Ammon's horn (tissue), 1 donor: ENCODE data around the gene CBFB.
"Not testable (repeated sequence)": the region's sequence is repeated elsewhere in the genome, so short reads cannot be mapped to it uniquely, and the experiment has no call there.

ENCODE experiments used
- DNase-seq: peaks from one replicate; pipeline ENCODE4 v3.0.0-alpha.2; 2016; ENCODE audit warnings: low spot score

Gene CBFB

DNA sequence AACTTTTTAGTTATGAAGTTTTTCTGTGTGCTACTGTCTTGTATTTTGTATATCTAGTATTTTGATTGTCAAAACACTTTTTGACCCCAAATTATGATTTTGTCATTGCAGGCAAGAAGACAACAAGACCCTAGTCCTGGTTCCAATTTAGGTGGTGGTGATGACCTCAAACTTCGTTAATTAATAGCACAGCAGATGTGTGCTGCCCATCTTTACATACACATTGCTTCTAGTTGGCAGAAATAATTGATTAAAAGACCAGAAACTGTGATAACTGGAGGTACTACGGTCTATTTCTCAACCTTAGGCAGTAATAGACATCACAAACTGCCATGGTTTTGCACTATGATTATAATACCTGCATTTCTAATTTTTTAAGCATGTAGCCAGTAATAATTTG, 69.7 kb downstream of the CBFB start:
- DNase-seq = no peak

DNA sequence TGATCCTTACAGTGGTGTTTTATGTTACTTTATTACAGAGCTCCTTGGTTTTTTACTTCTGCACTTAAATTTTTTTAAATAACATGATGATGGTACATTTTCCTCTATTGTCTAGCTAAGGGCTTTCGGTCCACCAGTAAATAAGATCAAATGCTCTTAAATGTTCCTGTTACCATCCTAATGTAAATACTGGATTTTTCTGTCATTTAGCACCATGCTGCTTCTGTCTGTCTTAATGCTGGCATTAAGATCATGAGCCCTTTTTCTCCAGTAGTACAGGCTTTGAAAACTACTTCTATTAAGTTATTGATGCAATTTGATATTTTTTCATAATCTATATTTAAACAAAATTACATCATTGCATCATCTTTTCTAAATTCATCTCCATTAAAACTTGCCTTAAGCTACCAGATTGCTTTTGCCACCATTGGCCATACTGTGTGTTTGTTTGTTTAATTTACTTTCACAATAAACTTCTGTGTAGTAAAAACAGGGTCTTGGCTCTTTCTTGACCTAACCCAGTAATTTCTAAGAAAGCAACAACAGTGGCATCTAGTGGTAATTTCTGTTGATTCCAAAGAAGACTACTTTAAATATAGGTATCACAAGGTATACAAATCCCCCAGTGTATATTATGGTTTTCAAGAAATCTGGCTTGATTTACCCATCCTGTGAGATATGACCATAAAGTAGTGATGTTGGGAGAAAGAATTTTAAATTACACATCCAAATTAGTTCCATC, 71.8 kb downstream of the CBFB start:
- DNase-seq = no peak

DNA sequence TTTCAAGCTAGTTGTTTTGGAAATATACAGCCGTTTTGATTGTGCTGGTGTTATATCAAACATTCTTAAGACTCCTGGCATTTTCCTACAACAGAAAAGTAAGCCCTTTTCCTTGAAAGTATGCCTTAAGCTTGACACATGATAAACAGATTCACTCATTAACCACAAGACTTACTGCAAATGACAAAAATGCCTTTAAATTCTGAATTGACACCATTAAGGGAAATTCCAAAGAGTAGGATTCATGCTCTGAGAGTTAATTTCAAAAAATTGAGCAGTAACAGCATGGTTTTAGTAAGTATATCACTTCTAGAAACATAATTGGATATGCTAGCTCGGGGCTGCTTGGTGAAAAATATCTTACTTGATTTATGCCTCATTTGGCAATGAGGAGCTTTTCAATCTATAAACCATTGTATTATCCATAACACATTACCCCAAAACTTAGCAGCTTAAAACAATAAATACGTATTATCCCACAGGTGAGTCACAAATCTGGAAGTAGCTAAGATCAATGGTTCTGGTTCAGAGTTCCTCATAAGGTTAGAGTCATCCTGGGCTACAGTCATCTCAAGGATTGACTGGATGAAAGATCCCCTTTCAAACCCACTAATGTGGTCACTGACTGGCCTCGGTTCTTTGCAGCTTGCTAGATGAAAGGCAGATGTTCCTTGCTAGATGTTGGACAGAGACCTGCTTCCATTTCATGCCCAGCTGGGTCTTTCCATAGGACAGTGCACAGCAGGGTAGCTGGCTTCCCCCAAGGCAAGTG, 72.5 kb downstream of the CBFB start:
- DNase-seq = no peak

DNA sequence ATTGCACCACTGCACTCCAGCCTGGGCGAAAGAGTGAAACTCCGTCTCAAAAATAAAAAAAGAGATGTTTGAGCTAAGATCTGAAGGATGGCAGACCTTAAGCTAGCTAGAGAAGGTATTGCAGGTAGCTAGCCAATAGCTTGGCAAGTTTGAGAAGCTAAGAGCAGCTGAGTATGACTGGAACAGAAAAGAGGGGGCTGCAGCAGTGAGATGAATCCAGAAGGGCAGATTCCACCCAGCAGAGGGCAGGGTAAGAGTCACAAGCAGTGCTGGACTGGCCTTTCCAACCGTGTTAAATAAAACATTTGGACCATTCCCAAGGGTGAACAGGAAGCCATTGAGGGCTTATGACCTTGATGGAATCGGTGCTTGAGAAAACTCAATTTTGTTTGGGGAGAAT, 75.1 kb downstream of the CBFB start:
- no peak for DNase-seq

DNA sequence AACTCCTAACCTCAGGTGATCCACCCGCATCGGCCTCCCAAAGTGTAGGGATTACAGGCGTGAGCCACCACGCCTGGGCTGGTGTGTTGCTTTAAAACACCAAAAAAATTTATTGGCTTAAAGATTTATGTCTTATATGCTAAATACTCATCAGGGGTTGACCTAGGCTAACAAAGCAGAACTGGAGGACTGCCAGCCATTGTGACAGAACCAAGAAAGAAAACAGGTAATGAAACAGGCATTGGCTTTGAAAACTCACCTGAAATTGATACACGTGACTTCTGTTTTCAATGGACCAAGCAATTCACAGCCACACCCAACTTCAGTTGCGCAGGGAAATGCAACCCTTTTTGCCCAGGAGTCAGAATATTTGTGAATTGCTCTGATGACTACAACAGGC, 75.9 kb downstream of the CBFB start:
- no peak for DNase-seq

DNA sequence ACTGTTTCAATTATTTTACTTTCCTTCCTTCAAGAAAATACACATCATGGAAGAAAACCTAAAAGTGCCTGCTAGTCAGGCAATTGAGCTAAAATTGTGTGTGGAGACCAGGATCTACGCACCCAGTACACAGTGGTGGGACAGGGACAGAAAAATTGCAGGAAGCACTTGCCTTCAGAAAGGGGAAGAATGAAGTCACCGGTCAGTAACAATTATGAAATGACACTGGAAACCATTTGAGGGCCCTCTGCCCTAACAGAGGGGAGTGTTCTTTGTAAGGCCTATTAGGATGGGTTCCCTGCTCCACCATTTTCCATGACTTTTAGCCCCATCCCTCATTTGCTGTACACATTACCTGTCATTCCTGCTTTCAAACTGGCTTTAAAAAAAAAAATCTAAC, 76.3 kb downstream of the CBFB start:
- no peak for DNase-seq

DNA sequence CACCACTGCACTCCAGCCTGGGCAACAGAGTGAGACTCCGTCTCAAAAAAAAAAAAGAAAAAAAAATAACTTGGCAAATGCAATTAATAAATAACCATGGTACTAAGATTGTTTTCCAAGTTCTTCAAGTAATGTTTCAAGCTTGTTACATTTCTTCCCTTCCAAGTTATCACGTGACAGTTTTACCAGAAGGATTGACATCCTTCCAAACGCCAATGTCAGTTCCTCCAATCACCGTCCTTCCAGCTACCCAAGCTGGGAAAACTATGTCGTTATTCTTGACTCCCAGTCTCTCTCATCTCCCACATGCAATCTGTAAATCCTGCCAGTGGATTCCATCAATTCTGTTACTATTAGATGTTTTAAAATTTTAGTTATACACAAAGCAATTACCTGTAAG, 76.9 kb downstream of the CBFB start:
- DNase-seq = peak; percentile 65

DNA sequence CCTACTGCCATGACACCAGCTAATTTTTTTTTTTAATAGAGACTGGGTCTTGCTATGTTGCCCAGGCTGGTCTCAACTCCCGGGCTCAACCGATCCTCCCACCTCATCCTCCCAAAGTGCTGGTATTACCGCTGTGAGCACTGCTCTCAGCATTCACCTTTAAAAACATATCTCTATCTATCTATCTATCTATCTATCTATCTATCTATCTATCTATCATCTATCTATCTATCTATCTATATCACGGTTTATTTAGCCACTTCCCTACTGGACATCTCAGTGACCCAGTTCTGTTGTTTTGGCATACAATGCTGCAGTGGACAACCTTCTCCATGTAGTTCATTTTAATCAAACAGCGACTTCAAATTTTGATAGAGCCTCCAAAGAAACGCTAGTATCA, 79.5 kb downstream of the CBFB start:
- no peak for DNase-seq

DNA sequence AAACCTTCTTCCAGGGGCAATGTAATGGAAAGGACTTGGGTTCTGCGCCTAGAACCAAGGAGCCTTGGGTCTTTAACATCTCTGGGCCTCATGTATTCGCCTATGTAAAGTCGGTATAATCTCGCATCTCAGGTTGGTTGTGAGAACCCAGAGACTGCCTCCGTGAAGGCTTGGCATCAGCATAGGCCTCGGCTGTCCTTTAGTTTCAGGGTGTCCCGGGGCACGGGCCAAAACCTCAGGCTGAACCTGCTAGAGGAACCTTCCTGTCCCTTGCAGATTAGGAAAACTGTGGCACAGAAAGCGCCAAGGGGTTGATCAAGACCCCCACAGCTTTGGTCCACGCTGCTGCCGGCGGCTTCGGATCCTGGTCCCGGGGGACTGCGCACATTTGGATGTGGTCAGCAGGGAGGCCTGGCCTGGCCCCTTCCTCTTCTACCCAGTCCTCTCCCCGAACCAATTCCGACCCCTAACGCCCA, 80.0 kb downstream of the CBFB start:
- no peak for DNase-seq

DNA sequence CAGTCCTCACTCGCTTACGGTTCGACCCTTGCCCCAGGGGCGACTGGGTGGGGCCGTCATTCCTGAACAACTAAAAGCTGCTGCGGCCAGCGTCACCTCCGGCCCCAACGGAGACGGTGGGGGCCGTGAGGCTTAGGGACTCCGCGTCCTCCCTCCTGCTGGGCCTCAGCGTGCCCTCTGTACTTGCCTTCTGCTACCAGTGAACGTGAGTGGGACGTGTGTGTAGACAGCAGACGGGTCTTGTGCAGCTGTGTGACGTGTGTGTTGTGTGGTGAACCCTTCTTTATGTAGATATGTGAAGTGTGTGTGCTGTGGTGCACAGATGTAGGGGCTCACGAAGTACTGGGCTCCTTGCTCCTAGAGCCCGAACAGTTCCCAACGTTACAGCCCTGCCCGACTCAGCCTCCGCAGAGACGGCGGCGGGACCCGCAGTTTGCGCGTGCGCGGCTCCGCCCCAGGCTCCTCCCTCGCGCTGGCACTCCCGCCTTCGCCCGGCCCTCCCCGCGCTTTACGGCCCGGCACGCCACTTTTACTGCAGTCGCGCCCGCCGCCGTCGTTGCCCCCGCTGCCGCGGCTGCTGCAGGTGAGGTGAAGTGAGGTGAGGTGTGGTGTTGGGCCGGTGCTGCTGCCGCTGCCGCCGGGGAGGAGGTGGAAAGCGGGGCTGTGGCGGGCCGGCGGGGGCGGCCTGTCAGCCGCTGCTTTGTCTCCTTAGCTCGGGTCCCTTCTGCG, 80.6 kb downstream of the CBFB start, which contains the start of gene PHAF1:
PHAF1 (plus strand) TSS at position 535 of the 729 bp plus-strand sequence. CDS start 235 bp downstream, outside the sequence.
- peak; percentile 95 for DNase-seq

DNA sequence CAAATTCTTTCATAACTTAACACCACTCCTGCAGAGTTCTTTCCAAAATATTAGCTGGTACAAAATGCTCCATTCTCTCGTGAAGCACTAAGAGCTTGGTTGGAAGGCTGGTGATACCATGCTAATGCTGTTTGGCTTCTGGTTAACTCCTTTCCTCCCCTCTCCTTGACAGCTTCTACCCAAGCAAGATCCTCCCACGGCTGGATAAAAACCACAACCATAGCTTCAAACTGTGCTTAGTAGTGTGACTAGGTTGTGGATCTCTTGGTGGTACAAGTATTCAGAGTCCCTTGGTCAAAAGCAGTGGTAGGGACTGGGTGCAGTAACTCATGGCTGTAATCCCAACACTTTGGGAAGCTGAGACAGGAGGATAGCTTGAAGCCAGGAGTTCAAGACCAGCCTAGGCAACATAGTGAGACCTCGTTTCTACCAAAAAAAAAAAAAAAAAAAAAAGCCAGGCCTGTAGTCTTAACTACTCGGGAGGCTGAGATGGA, 83.0 kb downstream of the CBFB start:
- no peak for DNase-seq

DNA sequence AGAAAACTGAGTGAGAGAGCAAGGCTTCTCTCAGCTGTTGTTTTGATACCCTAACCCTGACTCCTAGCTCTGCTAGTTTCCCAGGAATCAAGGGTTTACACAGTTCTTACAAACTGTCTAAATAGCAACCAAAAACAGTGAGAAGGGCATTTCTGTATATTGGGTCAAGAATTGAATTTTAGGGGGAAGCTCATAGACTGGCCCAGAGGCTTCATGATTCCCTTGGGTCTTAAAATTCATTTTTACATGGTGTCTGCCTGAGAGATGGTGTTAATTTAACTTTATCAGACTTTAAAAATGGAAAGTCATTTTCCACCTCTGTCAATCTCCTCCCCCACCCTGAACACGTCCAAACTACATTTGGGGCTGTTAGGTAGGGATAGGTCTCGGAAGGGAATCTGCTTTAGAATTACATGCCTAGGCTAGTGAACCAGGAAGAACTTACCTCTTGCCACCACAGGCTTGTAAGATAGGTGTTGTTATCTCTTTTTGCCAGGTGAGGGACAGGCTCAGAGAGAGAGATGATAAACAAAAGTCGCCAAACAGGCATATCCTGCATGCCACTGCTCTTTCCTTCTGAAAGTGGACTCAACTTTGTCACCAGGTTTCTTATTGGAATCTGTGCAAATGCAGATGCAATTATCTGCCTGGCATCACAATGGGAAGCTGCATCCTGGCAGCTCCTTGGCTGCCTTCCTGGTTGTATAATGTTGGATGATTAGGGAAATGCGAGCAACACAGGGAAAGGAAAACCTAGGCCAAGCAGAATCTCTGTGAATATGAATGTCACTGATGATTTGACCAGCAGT, 83.8 kb downstream of the CBFB start:
- DNase-seq = no peak

DNA sequence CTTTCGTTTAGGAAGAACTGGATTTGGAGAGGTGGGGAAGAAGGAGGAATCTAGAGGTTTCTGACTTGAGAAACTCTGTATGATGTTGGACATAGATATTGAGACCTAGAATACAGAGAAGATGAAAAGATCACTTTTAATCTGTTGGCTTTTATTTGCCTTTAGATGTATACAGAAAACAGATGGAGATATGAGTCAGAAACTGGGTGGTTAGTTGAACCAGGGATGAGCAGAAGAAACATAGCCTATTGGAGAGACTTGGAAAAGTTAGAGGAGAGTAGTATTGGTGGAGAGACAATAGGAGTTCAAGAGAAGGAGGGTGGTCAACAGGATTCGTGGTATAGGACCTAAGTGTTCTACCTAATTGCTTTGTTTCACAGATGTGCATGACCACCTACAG, 85.8 kb downstream of the CBFB start:
- no peak for DNase-seq

DNA sequence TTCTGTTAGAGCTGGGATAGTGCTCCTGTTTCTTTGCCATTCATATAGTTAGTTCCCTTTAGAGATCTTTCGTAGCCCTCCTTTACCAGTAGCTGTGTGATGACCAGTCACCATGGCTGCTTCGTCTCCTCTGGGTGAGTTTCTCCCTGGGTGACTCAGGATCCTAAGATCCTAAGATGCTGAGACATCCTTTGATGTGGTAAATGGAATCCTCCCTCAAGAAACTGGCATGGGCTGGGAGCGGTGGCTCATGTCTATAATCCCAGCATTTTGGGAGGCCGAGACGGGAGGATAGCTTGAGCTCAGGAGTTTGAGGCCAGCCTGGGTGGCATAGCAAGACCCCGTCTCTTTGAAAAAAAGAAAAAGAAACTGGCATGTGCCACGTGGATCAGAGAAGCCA, 86.7 kb downstream of the CBFB start:
- DNase-seq = no peak

DNA sequence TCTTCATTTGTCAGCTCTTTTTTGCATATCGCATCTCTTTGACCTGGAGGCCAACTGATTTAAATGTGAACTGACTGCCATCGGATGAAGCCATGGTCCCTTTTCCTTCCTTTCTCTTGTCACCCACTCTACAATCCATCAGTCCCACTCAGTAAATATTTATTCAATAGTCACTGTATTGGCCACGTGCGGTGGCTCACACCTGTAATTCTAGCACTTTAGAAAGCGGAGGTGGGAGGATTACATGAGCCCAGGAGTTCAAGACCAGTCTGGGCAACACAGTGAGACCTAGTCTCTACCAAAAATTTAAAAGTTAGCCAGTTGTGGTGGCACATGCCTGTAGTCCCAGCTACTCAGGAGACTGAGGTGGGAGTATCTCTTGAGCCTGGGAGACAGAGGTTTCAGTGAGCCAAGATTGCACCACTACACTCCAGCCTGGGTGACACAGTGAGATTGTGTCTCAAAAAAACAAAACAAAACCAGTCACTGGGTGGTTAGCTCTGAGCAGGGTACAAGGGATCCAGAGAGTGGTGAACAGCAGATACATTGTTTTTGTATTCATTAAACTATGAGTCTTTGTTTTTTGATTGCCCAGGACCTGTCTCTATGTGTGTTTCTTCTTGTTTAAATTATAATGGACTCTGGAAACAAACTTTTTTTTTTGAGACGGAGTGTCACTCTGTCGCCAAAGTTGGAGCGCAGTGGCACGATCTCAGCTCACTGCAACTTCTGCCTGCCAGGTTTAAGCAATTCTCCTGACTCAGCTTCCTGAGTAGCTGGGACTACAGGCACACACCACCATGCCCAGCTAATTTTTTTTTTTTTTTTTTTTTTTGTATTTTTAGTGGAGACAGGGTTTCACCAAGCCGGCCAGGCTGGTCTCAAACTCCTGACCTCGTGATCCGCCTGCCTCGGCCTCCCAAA, 87.7 kb downstream of the CBFB start:
- peak; percentile 67 for DNase-seq

DNA sequence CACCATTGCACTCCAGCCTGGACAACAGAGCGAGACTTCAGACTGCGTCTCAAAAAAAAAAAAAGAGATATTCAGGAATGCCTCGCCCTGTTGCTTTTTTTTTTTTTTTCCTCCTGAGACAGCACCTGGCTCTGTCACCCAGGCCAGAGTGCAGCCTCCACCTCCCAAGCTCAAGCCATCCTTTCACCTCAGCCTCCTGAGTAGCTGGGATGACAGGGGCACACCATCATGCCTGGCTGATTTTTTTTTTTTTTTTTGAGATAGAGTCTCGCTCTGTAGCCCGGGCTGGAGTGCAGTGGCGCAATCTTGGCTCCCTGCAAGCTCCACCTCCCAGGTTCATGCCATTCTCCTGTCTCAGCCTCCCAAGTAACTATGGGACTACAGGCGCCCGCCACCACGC, 88.8 kb downstream of the CBFB start:
- DNase-seq = no peak

DNA sequence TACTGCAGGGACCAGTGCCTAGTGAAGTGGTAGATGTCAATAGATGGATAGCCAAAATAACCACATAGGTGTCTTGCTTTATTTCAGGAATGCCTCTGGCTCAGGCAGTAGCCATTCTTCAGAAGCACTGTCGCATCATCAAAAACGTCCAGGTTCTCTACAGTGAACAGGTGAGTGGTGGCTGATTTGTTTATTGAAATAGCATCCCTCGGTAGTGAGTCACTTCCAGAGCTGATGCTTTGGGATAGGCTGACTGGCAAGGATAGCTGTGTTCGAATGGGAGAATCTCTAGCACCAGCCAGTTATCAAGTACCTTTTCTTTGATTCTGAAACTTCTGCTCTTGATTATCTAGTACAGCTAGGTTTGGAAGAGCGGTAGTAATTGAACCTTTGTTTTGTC, 91.1 kb downstream of the CBFB start:
- no peak for DNase-seq

DNA sequence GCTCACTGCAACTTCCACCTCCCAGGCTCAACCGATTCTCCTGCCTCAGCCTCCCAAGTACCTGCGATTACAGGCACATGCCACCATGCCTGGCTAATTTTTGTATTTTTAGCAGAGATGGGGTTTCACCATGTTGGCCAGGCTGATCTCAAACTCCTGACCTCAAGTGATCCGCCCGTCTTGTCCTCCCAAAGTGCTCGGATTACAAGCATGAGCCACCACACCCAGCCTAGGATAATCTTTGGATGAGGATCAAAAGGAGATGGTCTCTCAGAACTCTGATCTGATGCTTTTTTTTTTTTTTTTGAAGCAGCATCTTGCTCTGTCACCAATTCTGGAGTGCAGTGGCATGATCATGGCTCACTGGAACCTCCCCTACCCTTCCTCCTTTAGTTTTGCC, 93.8 kb downstream of the CBFB start:
- DNase-seq = not testable (repeated sequence)

DNA sequence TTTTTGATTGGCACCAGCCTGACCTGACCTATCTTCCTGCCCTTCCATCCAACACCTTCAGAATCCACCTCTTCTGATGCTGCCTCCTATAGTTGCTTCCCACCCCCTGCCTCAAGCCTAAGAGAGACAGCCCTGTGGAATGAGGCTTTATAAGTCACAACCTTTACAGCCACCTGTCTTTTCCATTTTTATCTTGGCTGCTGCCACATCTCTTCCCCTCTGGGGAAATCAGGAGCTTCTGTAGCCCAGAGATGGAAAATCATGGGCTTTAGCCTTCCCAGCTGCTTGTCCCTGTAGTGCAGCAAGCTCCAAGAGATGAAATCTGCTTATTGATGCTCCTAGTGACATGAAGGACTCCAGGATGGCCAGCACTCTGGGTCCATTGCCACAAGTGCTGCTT, 99.5 kb downstream of the CBFB start:
- DNase-seq = no peak

DNA sequence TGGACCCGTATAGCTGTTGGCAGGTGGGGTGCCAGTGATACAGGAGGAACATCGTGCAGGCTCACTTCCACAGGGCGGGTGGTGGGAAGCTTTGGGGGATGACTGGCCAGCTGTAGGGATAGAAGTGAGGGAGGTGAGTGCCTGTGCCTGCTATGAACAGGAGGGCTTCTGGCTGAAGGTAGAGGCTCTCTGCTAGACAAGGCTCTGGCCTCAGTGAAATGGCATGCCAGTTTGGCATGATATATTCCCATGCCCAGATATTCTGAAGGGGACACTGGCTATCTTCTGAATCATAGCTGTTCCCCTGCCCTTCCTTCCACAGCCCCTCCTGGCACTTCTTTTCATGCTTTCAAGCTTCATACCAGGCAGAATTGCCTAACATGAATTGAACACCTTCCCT, 99.9 kb downstream of the CBFB start:
- DNase-seq = no peak

DNA sequence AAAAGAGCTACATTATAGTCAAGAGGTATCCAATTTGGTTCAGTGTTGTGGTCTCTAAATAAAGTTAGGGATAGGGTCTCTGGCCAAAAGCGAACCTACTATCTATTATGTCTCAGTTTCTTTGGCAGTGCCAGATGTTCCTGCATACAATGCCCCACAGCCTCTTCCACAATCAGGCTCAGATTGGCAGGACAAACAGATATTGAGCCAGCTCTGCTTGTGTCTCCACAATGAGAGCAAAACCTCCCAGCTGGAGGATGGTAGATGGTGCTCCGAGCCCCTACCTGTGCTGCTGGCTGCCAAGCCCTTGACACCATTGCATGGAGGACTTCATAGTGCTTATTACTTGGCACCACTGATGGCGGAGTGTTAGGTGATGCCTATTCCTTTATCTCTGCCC, 100.5 kb downstream of the CBFB start:
- peak; percentile 62 for DNase-seq
